GM19467 (cell line): Measurements from ENCODE around the gene GPR39.

Experiments
- ATAC-seq: cut with Tn5 transposase; IDR thresholded peaks from one replicate; pipeline ENCODE4 v1.9.1; 2021; ENCODE audit warnings: mild to moderate bottlenecking, moderate library complexity; ENCODE audit not compliant: unreplicated experiment

The GPR39 gene

DNA sequence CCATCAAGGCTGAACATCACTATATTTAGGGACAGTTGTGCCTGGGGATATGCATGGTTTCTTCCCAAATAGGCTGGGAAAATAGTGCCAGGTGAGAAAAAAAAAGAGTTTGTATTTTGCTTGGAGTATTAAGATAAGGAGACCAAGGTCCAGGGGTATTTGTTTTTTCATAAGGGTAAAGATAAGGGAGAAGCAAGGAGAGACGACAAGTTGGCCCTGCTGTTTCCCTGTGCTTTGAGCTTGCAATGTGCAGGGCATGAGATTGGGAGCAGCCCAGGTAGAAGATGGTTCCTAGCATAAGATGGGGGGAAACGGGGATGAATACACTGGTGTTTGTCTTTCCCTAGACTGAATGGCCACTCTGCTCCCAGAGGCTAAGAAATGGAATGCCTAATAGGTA, 8.8 kb upstream of the GPR39 start:
- no peak for ATAC-seq

GRCh38 chr2:132412021-132412420, 4.6 kb upstream of the GPR39 start:
- no peak for ATAC-seq

- ATAC-seq, result no peak
These were observed 2.5 kb upstream of the GPR39 start for GRCh38 chr2:132414081-132414480.

GRCh38 chr2:132415256-132415914, 1.2 kb upstream of the GPR39 start:
- no peak for ATAC-seq

GRCh38 chr2:132415915-132416722, 486 bp upstream of the GPR39 start:
- ATAC-seq, result no peak

DNA sequence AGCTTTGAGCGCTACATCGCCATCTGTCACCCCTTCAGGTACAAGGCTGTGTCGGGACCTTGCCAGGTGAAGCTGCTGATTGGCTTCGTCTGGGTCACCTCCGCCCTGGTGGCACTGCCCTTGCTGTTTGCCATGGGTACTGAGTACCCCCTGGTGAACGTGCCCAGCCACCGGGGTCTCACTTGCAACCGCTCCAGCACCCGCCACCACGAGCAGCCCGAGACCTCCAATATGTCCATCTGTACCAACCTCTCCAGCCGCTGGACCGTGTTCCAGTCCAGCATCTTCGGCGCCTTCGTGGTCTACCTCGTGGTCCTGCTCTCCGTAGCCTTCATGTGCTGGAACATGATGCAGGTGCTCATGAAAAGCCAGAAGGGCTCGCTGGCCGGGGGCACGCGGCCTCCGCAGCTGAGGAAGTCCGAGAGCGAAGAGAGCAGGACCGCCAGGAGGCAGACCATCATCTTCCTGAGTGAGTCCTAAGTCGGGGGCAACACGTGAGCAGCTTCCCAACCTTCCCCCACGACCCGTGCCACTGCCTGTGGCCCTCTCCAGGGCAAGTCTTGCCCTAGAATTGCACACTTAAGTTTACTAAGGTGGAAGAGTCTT, 928 bp downstream of the GPR39 start:
- ATAC-seq, result no peak

DNA sequence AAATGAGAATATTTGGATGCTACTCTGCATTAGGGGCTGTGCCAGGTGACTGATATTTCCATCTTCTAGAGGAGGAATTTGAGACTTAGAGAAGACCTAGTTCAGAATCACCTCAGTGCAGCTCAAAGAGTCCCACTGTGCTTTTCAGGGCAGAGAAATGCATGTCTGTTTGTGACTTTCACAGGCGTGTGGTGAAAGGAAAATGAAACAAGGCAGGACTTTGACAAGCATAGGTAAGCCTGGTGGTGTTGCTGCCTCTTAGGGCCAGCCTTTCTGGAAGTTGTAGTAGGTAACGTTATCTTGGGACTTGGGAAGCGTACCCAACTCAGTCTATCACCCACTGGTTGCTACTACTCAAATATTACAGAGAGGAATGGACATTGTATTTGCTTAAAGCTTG, 2.6 kb downstream of the GPR39 start:
- ATAC-seq, result no peak

GRCh38 chr2:132419941-132420340, 3.3 kb downstream of the GPR39 start:
- ATAC-seq, result no peak

- ATAC-seq, result no peak
These were observed 4.5 kb downstream of the GPR39 start for GRCh38 chr2:132420816-132421805.

GRCh38 chr2:132422736-132423135, 6.1 kb downstream of the GPR39 start:
- ATAC-seq, result no peak

GRCh38 chr2:132424526-132425121, 8.0 kb downstream of the GPR39 start:
- no peak for ATAC-seq

GRCh38 chr2:132426033-132426432, 9.4 kb downstream of the GPR39 start:
- ATAC-seq, result no peak

DNA sequence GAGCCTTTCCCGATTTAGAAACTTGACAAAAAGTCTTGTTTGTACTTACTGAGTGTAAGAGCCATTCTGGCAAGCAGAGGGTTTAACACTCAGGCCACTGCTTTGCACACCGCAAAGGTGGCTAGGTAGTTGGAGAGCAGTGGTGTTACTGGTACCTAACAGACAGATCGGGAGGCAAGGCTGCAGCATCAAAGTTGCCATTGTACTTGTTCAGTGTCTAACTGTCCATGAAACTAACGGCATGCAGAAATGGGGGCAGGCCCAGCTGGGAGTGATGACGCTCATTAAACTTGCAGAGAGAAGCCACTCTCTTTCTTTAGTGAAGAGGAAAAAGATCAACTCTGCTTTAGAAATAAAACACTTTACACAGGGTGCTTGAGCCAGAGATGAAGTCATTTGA, 10.1 kb downstream of the GPR39 start:
- no peak for ATAC-seq

- no peak for ATAC-seq
These were observed 12.7 kb downstream of the GPR39 start for GRCh38 chr2:132429351-132429750.

DNA sequence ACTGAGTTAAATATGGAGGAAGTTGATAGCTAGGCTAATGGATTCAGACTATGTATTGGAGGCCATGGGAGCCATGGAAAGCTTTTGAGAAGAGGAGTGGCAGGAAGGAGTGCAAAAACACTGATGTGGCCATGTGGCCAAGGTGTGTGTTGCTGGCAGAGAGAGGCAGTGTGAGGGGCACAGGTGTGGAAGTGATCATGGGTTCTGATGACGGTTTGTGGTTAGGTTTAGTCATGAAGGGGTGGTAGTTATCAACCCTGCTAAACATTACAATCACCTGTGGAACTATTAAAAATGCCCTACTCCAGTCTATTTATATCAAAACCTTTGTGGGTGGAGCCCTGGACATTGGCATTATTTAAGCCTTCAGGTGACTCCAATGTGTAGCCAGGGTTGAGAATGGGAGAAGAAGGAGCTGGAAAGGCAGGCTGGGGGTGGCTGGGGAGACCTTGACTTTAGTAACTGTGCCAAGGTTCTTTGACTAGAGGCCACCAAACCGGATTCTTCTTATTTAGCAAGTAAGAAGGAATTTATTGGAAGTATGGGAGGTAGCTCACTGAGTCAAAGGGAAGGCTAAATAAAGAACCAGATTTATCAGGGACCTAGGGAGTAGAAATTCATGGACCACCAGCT, 13.5 kb downstream of the GPR39 start:
- no peak for ATAC-seq

DNA sequence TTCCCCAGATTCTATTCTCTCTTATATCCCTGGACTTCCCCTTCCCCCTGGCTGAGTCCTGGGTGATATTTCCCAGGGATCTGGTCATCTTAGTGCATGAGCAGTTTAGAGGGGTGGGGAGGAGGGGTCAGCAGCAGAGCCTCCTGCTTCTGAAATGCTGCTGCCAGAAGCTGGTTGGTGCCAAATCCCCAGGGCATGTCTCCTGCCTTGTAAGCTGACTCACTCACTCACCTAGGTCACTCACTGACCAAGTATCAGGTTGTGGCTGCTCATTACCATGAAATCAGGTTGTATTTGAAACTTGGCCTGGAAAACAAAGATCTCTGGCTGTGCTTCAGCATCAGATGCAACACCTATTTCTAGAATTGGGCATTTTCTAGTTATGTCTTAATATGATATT, 14.3 kb downstream of the GPR39 start:
- ATAC-seq, result no peak

GRCh38 chr2:132437852-132438669, 21.5 kb downstream of the GPR39 start:
- no peak for ATAC-seq

- no peak for ATAC-seq
These were observed 22.1 kb downstream of the GPR39 start for GRCh38 chr2:132438691-132439090.

DNA sequence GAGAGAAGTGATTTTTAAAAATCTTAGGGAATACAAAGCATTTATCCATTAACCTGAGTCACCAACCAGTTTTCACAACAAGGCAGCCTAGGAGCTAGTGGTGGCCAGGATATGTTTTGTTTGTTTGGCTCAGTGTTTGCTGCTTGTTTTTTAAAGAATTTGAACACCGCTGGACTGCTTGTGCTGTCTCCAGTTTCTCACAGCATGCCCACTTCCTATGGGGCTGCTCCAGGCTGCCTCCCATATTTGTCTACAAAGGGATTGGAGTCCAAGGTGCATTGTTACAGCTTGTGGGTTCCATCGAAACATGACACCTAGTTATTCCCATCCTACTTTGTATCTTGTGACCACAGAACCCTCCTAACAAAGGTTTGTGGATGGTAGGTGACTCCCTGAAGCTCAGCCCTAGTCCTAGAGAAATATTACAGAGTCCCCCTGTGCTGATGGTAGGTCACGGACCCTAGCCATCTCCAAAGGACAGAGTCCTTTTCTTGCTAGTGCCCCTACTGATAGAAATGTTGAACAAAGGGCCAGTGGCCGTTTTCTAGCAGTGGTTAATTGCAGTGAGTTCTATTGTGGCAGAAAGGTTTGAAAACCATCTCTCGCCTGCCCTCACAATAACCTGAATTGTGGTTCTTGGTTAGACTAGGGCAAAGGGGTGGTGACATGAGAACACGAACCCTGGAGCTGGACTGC, 23.2 kb downstream of the GPR39 start:
- no peak for ATAC-seq
